NCI-H1092 (cell line): ENCODE results near the gene LPAR1.
"Not testable (repeated sequence)": the region's sequence is repeated elsewhere in the genome, so short reads cannot be mapped to it uniquely, and the experiment has no call there.

Source experiments
- DNase-seq: peaks from one replicate; lab custom pipeline; 2025; lab: John Stamatoyannopoulos, UW

The LPAR1 gene

GRCh38 chr9:110872920-110873319 is 165.3 kb downstream of the LPAR1 start:
- no peak for DNase-seq

- no peak for DNase-seq
Measured at GRCh38 chr9:110871736-110872135, 166.5 kb downstream of the LPAR1 start.

GRCh38 chr9:110869931-110870330 is 168.3 kb downstream of the LPAR1 start:
- DNase-seq = no peak

- no peak for DNase-seq
Measured at GRCh38 chr9:110864011-110864410, 174.3 kb downstream of the LPAR1 start.

GRCh38 chr9:110861370-110862110 is 176.7 kb downstream of the LPAR1 start:
- DNase-seq = not testable (repeated sequence)

- DNase-seq = no peak
Measured at GRCh38 chr9:110856772-110857171, 181.5 kb downstream of the LPAR1 start.

GRCh38 chr9:110850401-110851135 is 187.7 kb downstream of the LPAR1 start:
- no peak for DNase-seq

- no peak for DNase-seq
Measured at GRCh38 chr9:110847671-110848070, 190.6 kb downstream of the LPAR1 start.

GRCh38 chr9:110846215-110846614 is 192.1 kb downstream of the LPAR1 start:
- no peak for DNase-seq

- no peak for DNase-seq
Measured at GRCh38 chr9:110844121-110844520, 194.1 kb downstream of the LPAR1 start.

- no peak for DNase-seq
Measured at GRCh38 chr9:110842986-110843385, 195.3 kb downstream of the LPAR1 start.

- DNase-seq = no peak
Measured at GRCh38 chr9:110842169-110842568, 196.1 kb downstream of the LPAR1 start.

- no peak for DNase-seq
Measured at GRCh38 chr9:110837401-110838005, 200.8 kb downstream of the LPAR1 start.

- no peak for DNase-seq
Measured at GRCh38 chr9:110835859-110836271, 202.4 kb downstream of the LPAR1 start.

- no peak for DNase-seq
Measured at GRCh38 chr9:110835404-110835803, 202.9 kb downstream of the LPAR1 start.

- no peak for DNase-seq
Measured at GRCh38 chr9:110832926-110833325, 205.3 kb downstream of the LPAR1 start.

- DNase-seq = no peak
Measured at GRCh38 chr9:110830495-110830894, 207.8 kb downstream of the LPAR1 start.

- no peak for DNase-seq
Measured at GRCh38 chr9:110828264-110828663, 210.0 kb downstream of the LPAR1 start.

- DNase-seq = not testable (repeated sequence)
Measured at GRCh38 chr9:110826400-110826799, 211.9 kb downstream of the LPAR1 start.

GRCh38 chr9:110825950-110826349 is 212.3 kb downstream of the LPAR1 start:
- DNase-seq = no peak

GRCh38 chr9:110825129-110825528 is 213.1 kb downstream of the LPAR1 start:
- not testable (repeated sequence) for DNase-seq
